Naive thymus-derived CD4-positive, alpha-beta T cell (primary cell): ENCODE measurements around the gene PRMT9. TPM values are rescaled to one million over a fixed set of nuclear protein-coding genes. Genes with fewer than 3 reads are reported as not detected.

Experiments used
- ATAC-seq: fragments of 150-1000 bp; cut with Tn5 transposase; 2 replicates; pipeline ENCODE4 v1.10.0; 2021; ENCODE audit warnings: mild to moderate bottlenecking, moderate library complexity
- CTCF ChIA-PET: fragments of 350-600 bp; sonication (Branson Sonifier 250); formaldehyde crosslinking; loops from one replicate; lab custom pipeline; 2021; ENCODE audit warnings: antibody characterized with exemption; lab: Charles Lee
- POLR2A ChIA-PET: fragments of 350-600 bp; sonication (Branson Sonifier 250); formaldehyde crosslinking; loops from one replicate; lab custom pipeline; 2021; ENCODE audit warnings: antibody characterized with exemption, inconsistent platforms; lab: Charles Lee
- DNase-seq, 9 donors: peaks; one replicate each; pipeline versions ENCODE4 v3.0.0 to v3.0.0-alpha.2; 2020 to 2022; ENCODE audit warnings: mixed read lengths in 1 of 9
- H3K27ac ChIP-seq: one replicate; pipeline ENCODE4 v1.7.0; 2013; ENCODE audit warnings: mild to moderate bottlenecking, low read depth, low read length, moderate library complexity
- H3K27me3 ChIP-seq, 2 donors: one replicate each; pipeline ENCODE4 v1.7.0; 2013; ENCODE audit warnings: low read length in 2 of 2, mild to moderate bottlenecking in 2 of 2, moderate library complexity in 2 of 2; ENCODE audit not compliant: control insufficient read depth in 2 of 2, insufficient read depth in 2 of 2
- H3K36me3 ChIP-seq, 3 experiments: 1 replicate in 2 of 3; 2 replicates in 1 of 3; pipeline ENCODE4 v1.7.0; 2013; ENCODE audit warnings: low read length in 3 of 3, mild to moderate bottlenecking in 3 of 3, moderate library complexity in 1 of 3; ENCODE audit not compliant: insufficient read depth in 3 of 3, control insufficient read depth in 2 of 3
- H3K4me1 ChIP-seq, 2 donors: one replicate each; pipeline ENCODE4 v1.7.0; 2013; ENCODE audit warnings: low read length in 2 of 2, mild to moderate bottlenecking in 2 of 2, moderate library complexity in 1 of 2; ENCODE audit not compliant: control insufficient read depth in 2 of 2, insufficient read depth in 2 of 2
- H3K4me3 ChIP-seq: 2 replicates; pipeline ENCODE4 v1.7.0; 2013; ENCODE audit warnings: mild to moderate bottlenecking, low read length
- H3K9me3 ChIP-seq, 3 experiments: 1 replicate in 2 of 3; 2 replicates in 1 of 3; pipeline ENCODE4 v1.7.0; 2013; ENCODE audit warnings: low read length in 3 of 3; ENCODE audit not compliant: control insufficient read depth in 2 of 3
- H3K27ac Mint-ChIP-seq, 9 donors: one replicate each; pipeline ENCODE4 v1.8.0; 2020 to 2022; ENCODE audit warnings: mixed read lengths in 9 of 9, mild to moderate bottlenecking in 8 of 9, moderate library complexity in 5 of 9, inconsistent platforms in 2 of 9
- H3K27me3 Mint-ChIP-seq, 5 donors: one replicate each; pipeline ENCODE4 v1.8.0; 2021 to 2022; ENCODE audit warnings: mixed read lengths in 5 of 5, mild to moderate bottlenecking in 1 of 5
- H3K36me3 Mint-ChIP-seq, 5 donors: one replicate each; pipeline ENCODE4 v1.8.0; 2020 to 2022; ENCODE audit warnings: mixed read lengths in 5 of 5, mild to moderate bottlenecking in 3 of 5, inconsistent platforms in 1 of 5
- H3K4me1 Mint-ChIP-seq, 7 donors: one replicate each; pipeline ENCODE4 v1.8.0; 2020 to 2022; ENCODE audit warnings: mixed read lengths in 7 of 7, mild to moderate bottlenecking in 3 of 7, inconsistent platforms in 1 of 7
- H3K4me3 Mint-ChIP-seq, 10 donors: one replicate each; pipeline ENCODE4 v1.8.0; 2020 to 2022; ENCODE audit warnings: mild to moderate bottlenecking in 10 of 10, mixed read lengths in 10 of 10, moderate library complexity in 6 of 10, inconsistent platforms in 2 of 10
- H3K9me3 Mint-ChIP-seq, 11 donors: one replicate each; pipeline ENCODE4 v1.8.0; 2020 to 2022; ENCODE audit warnings: mixed read lengths in 11 of 11, mild to moderate bottlenecking in 4 of 11, inconsistent platforms in 1 of 11, moderate library complexity in 1 of 11
- intact Hi-C, 2 donors: fragments of 100-400 bp; cut with micrococcal nuclease; formaldehyde crosslinking; loops; one replicate each; pipeline ENCODE4 v1.15.1; 2023
- polyA plus RNA-seq, 2 donors: library from polyadenylated mRNA; unstranded; fragments of 300-500 nt; fragmentation: Illumina TruSeq; gene quantifications; one replicate each; pipeline ENCODE4 v1.2.3, GENCODE V29; 2021
- total RNA-seq, 6 experiments: library from RNA in 5 of 6; stranded (reverse) in 5 of 6; gene quantifications; 1 replicate in 5 of 6; 2 replicates in 1 of 6; pipeline ENCODE4 v1.2.3 and lab custom pipeline; 2021 to 2026

Gene PRMT9
- total and polyA plus RNA-seq, 7 experiments from 2014 or later: 4.7 to 15.9 (median 10.1) TPM

DNA sequence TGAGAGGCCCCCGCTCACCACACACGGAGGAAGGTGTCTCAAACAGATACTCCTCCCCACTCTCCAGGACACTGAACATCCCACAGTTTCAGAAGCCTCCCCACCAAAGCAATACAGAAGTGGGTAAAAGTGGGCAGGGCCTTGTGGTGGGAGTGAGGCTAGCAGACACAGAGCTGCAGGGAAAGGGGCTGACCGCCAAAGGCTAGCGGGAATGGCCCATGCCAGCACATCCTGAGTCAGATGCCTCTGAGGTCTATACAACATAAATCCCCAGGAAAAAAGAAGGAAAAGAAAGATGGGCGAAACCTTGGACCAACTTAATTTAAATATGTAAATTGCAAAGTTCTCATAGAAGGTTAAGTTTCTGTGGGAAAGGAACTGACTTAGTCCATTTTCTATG, 26.0 kb upstream of the PRMT9 start:
- DNase-seq: no peak
- H3K27ac ChIP-seq: no peak overlapping the region
- Mint-ChIP-seq H3K36me3 (no peaks in the 10 kb centered on the region), H3K4me3 (no peak overlapping the region), H3K4me1 (peaks cover 0 to 8% (median 0%) of the 10 kb centered on the region in 7 donors), H3K9me3 (no peaks in the 10 kb centered on the region), H3K27ac (no peak overlapping the region), H3K27me3 (peaks cover 0 to 20% (median 0%) of the 10 kb centered on the region in 5 donors)
- H3K4me3 ChIP-seq: no peak overlapping the region
- no peaks in the 10 kb centered on the region for H3K27me3 ChIP-seq
- H3K36me3 ChIP-seq: no peaks in the 10 kb centered on the region
- intact Hi-C loops: loop anchor here (2.0 to 5.0 kb wide), 2 partner anchors 21 to 193 kb away; no protein-coding TSS in a partner anchor
- H3K4me1 ChIP-seq: no peaks in the 10 kb centered on the region
- POLR2A ChIA-PET: no interaction called here
- CTCF ChIA-PET: interaction anchor here (1.3 to 4.2 kb wide), 2 partner anchors 23 to 155 kb away, joined by 4 to 45 read pairs; no protein-coding TSS in a partner anchor
- H3K9me3 ChIP-seq: no peaks in the 10 kb centered on the region
- ATAC-seq: no peak

DNA sequence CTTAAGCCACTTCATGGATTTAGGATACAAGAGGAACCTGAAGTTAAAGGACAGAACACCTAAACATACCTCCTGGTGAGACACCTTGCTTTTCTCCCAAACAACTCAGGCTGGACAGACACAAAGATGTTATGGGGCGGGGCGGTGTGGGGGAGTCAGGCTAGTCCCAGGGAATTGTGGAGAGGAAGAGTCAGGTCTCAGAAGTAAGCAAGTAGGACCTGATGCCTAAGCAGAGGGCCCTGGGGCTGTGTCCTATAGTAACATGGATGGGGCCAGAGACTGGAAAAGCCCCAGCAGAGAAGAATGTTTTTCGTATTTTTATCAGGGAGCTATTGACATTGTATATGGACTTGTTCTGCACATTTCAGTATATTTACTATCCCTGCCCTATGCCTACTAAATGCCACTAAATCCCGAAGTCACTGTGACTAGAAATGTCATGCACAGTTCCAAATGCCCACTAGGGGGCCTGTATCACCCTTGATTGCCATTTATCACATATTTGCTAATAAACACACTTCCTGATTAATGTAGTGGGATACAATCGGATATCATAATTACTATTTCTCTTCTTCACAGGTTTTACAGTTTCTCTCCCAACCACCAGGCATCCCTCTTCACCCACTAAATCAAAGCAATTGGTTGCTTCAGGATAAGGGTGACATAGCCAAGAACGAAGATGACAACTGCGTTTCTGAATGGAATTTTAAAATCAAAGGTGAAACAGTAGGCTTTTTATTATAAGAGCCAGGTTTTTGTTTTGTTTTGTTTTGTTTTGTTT, 24.1 kb upstream of the PRMT9 start:
- H3K36me3 ChIP-seq: no peaks in the 10 kb centered on the region
- Mint-ChIP-seq H3K4me3 (no peak overlapping the region), H3K36me3 (no peaks in the 10 kb centered on the region), H3K9me3 (no peaks in the 10 kb centered on the region), H3K27me3 (peaks cover 0 to 14% (median 0%) of the 10 kb centered on the region in 5 donors), H3K27ac (no peak overlapping the region), H3K4me1 (peaks cover 0 to 8% (median 0%) of the 10 kb centered on the region in 7 donors)
- intact Hi-C loops: loop anchor here (1.0 to 5.0 kb wide), 5 partner anchors 23 to 191 kb away; partner anchors contain the start of gene PRMT9 (in 1 of the 2)
- peak; percentile 80 for ATAC-seq
- DNase-seq: peak in 7 of 9 donors; percentile 26 to 52 (median 44)
- H3K4me3 ChIP-seq: no peak overlapping the region
- CTCF ChIA-PET: interaction anchor here (1.0 to 4.2 kb wide), 5 partner anchors 11 to 161 kb away, joined by 3 to 45 read pairs (median 3); no protein-coding TSS in a partner anchor
- H3K4me1 ChIP-seq: no peaks in the 10 kb centered on the region
- H3K9me3 ChIP-seq: no peaks in the 10 kb centered on the region
- H3K27me3 ChIP-seq: no peaks in the 10 kb centered on the region
- POLR2A ChIA-PET: interaction anchor here (0.6 to 1.0 kb wide), 2 partner anchors 23 to 1542 kb away, joined by 3 to 4 read pairs; no protein-coding TSS in a partner anchor
- no peak overlapping the region for H3K27ac ChIP-seq

DNA sequence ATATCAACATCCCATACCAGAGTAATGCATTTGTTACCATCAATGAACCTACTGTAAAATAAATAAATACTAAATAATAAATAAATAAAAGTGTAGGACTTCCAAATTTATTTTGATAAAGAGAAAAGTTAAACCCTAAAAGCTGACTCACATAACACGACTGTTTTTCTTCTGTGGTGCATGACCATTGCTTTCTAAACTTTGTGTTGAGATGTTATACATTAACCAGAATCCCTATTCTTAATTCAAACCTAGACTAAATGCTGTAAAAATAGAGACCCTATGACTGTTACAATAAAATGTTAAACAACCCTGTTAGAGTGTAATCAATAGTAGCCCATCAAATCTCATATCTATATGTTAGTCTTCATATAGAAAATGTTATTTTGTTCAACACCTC, 20.9 kb upstream of the PRMT9 start:
- no peaks in the 10 kb centered on the region for H3K36me3 ChIP-seq
- H3K4me1 ChIP-seq: no peaks in the 10 kb centered on the region
- no peak overlapping the region for H3K4me3 ChIP-seq
- ChIA-PET CTCF (interaction anchor here (0.7 to 1.9 kb wide), 4 partner anchors 21 to 272 kb away, joined by 3 to 8 read pairs (median 4); no protein-coding TSS in a partner anchor), POLR2A (no interaction called here)
- peaks cover 0 to 8% (median 0%) of the 10 kb centered on the region in 7 donors for H3K4me1 Mint-ChIP-seq
- no peaks in the 10 kb centered on the region for H3K9me3 ChIP-seq
- intact Hi-C loops: loop anchor here (5.0 kb wide), 1 partner anchor 188 kb away; no protein-coding TSS in a partner anchor
- H3K27ac ChIP-seq: no peak overlapping the region
- ATAC-seq: no peak
- H3K9me3 Mint-ChIP-seq: peaks cover 0 to 5% (median 0%) of the 10 kb centered on the region in 11 donors
- DNase-seq: no peak
- H3K36me3 Mint-ChIP-seq: no peaks in the 10 kb centered on the region
- H3K27ac Mint-ChIP-seq: no peak overlapping the region
- H3K27me3 Mint-ChIP-seq: peaks cover 0 to 29% (median 0%) of the 10 kb centered on the region in 5 donors
- no peak overlapping the region for H3K4me3 Mint-ChIP-seq
- no peaks in the 10 kb centered on the region for H3K27me3 ChIP-seq

DNA sequence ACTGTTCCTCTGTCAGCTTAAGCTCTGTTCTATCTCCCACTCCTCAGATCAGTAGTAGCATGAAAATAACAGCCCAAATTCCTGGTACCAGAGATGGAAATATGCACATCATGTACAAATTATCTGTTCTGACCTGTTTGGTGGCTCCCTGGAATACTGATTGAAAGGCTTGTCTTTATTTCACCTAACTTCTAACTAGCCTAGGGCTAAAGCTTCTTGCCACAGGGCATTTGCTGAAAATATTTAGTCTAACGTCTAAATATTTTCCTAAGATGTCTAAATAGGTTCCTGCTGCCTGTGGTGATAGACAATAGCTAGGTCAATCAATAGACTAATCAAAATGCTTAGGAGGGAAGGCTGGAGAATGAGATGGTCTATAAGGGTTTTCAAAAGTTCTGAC, 12.9 kb upstream of the PRMT9 start:
- POLR2A ChIA-PET: no interaction called here

DNA sequence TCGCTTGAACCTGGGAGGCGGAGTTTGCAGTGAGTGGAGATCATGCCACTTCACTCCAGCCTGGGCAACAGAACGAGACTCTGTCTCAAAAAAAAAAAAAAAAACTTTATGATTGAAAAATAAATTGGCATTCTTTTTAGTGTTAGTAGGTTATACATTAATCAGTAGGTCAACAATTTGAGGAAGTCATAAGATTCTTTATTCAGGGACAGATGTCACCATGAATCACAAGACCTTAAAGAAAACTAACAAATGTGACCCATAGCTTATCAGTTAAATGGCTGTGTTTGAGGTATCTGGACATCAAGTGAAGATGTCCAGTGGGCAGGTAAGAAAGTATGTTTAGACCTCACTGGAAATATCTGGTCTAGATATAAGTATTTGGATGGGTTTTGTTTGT, 9.3 kb upstream of the PRMT9 start:
- Histone ChIP-seq H3K27me3 (no peaks in the 10 kb centered on the region), H3K27ac (no peak overlapping the region), H3K4me3 (no peak overlapping the region), H3K4me1 (no peaks in the 10 kb centered on the region), H3K36me3 (no peaks in the 10 kb centered on the region), H3K9me3 (no peaks in the 10 kb centered on the region)
- Mint-ChIP-seq H3K27ac (no peak overlapping the region), H3K4me3 (no peak overlapping the region), H3K27me3 (peaks cover 15 to 43% (median 36%) of the 10 kb centered on the region in 5 donors), H3K36me3 (no peaks in the 10 kb centered on the region), H3K9me3 (no peaks in the 10 kb centered on the region), H3K4me1 (peaks cover 0 to 6% (median 0%) of the 10 kb centered on the region in 7 donors)
- ATAC-seq (no peak), DNase-seq (no peak)
- intact Hi-C loops: no loop called here
- POLR2A ChIA-PET: interaction anchor here (1.5 kb wide), 1 partner anchor 9 kb away, joined by 3 read pairs; the partner anchor contains the start of gene PRMT9
- CTCF ChIA-PET: no interaction called here

More for the DNA sequence above, 12.9 kb upstream of the PRMT9 start:
- no peaks in the 10 kb centered on the region for H3K4me1 ChIP-seq
- H3K4me3 ChIP-seq: no peak overlapping the region
- Mint-ChIP-seq H3K27ac (no peak overlapping the region), H3K27me3 (peaks cover 6 to 33% (median 23%) of the 10 kb centered on the region in 5 donors), H3K9me3 (peaks cover 0 to 13% (median 0%) of the 10 kb centered on the region in 11 donors), H3K36me3 (no peaks in the 10 kb centered on the region), H3K4me3 (no peak overlapping the region), H3K4me1 (no peaks in the 10 kb centered on the region)
- no peaks in the 10 kb centered on the region for H3K36me3 ChIP-seq
- DNase-seq (no peak), ATAC-seq (no peak)
- no peak overlapping the region for H3K27ac ChIP-seq
- CTCF ChIA-PET: interaction anchor here (0.6 to 1.6 kb wide), 2 partner anchors 11 to 401 kb away, joined by 4 to 11 read pairs; no protein-coding TSS in a partner anchor
- no peaks in the 10 kb centered on the region for H3K27me3 ChIP-seq
- intact Hi-C loops: no loop called here
- H3K9me3 ChIP-seq: no peaks in the 10 kb centered on the region

DNA sequence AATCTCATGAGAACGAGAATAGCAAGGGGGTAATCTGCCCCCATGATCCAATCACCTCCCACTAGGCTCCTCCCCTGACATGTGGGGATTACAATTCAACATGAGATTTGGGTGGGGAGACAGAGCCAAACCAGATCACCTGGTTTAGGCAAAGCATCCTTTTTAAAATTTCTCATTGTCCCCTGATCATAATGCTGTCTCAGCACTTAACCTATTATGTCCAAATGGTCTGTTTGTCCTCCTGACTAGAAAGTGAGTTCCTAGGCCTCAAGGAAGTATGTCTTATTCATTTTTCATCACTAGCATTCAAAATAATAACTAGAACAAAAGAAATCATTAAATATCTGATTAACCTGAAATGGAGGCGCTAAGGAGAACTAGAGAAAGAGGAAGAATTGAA, 7.9 kb upstream of the PRMT9 start:
- H3K36me3 ChIP-seq: no peaks in the 10 kb centered on the region
- ATAC-seq (no peak), DNase-seq (no peak)
- H3K4me3 ChIP-seq: no peak overlapping the region
- Mint-ChIP-seq H3K27ac (no peak overlapping the region), H3K4me1 (peaks cover 0 to 6% (median 0%) of the 10 kb centered on the region in 7 donors), H3K9me3 (peaks cover 0 to 2% (median 0%) of the 10 kb centered on the region in 11 donors), H3K27me3 (peaks cover 13 to 43% (median 30%) of the 10 kb centered on the region in 5 donors), H3K36me3 (peaks cover 0 to 2% (median 0%) of the 10 kb centered on the region in 5 donors), H3K4me3 (no peak overlapping the region)
- intact Hi-C loops: no loop called here
- ChIA-PET POLR2A (no interaction called here), CTCF (no interaction called here)
- no peaks in the 10 kb centered on the region for H3K9me3 ChIP-seq
- no peaks in the 10 kb centered on the region for H3K4me1 ChIP-seq
- H3K27me3 ChIP-seq: no peaks in the 10 kb centered on the region
- H3K27ac ChIP-seq: no peak overlapping the region
